Measurements from ENCODE around the gene CACNB1.

GRCh38 chr17:39223907-39224777 lies 26.7 kb upstream of the CACNB1 start:
- TF ChIP-seq, protein P1, sequence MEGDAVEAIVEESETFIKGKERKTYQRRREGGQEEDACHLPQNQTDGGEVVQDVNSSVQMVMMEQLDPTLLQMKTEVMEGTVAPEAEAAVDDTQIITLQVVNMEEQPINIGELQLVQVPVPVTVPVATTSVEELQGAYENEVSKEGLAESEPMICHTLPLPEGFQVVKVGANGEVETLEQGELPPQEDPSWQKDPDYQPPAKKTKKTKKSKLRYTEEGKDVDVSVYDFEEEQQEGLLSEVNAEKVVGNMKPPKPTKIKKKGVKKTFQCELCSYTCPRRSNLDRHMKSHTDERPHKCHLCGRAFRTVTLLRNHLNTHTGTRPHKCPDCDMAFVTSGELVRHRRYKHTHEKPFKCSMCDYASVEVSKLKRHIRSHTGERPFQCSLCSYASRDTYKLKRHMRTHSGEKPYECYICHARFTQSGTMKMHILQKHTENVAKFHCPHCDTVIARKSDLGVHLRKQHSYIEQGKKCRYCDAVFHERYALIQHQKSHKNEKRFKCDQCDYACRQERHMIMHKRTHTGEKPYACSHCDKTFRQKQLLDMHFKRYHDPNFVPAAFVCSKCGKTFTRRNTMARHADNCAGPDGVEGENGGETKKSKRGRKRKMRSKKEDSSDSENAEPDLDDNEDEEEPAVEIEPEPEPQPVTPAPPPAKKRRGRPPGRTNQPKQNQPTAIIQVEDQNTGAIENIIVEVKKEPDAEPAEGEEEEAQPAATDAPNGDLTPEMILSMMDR (IDR thresholded peaks at IDR 0.05), result no peak
- TF ChIP-seq EP300 (IDR thresholded peaks at IDR 0.05) (no peak), POLR2A (IDR thresholded peaks at IDR 0.05) (no peak), POLR2AphosphoS5 (IDR thresholded peaks at IDR 0.05) (no peak)

Data from gastroesophageal sphincter (tissue), 3 donors.